ENCODE results near the gene FDX2.
"Not testable (repeated sequence)": the region's sequence is repeated elsewhere in the genome, so short reads cannot be mapped to it uniquely, and the experiment has no call there.

FDX2 gene

GRCh38 chr19:10283301-10284064 lies 32.3 kb downstream of the FDX2 start:
- no peak for DNase-seq

GRCh38 chr19:10282043-10282442 lies 33.8 kb downstream of the FDX2 start:
- not testable (repeated sequence) for DNase-seq

- DNase-seq, result no peak
Observed at GRCh38 chr19:10279737-10280442, 35.9 kb downstream of the FDX2 start.

GRCh38 chr19:10278935-10279334 lies 36.9 kb downstream of the FDX2 start:
- DNase-seq, result no peak

- no peak for DNase-seq
Observed at GRCh38 chr19:10277795-10278589, 37.8 kb downstream of the FDX2 start.

GRCh38 chr19:10274589-10274988 lies 41.2 kb downstream of the FDX2 start:
- no peak for DNase-seq

- DNase-seq, result peak; percentile 49
Observed at GRCh38 chr19:10271543-10272086, 44.2 kb downstream of the FDX2 start.

GRCh38 chr19:10270616-10271394 lies 45.0 kb downstream of the FDX2 start, which contains the start of gene ICAM1:
TSS of gene ICAM1 (plus strand) at chr19:10271120. CDS start at chr19:10271160, 40 bp downstream.
- DNase-seq, result peak; percentile 80

GRCh38 chr19:10270180-10270615 lies 45.6 kb downstream of the FDX2 start:
- DNase-seq, result peak; percentile 74

GRCh38 chr19:10269333-10270179 lies 46.3 kb downstream of the FDX2 start:
- DNase-seq, result peak; percentile 89

GRCh38 chr19:10268071-10268470 lies 47.7 kb downstream of the FDX2 start:
- no peak for DNase-seq

- no peak for DNase-seq
Observed at GRCh38 chr19:10266706-10267105, 49.1 kb downstream of the FDX2 start.

- DNase-seq, result no peak
Observed at GRCh38 chr19:10262771-10263170, 53.0 kb downstream of the FDX2 start.

GRCh38 chr19:10260141-10260584 lies 55.7 kb downstream of the FDX2 start:
- DNase-seq, result peak; percentile 70
